Measurements from ENCODE around the gene ACP4.
A peak's percentile ranks its signal among the peaks of the same experiment; 100 is the strongest.
"Not testable (repeated sequence)": the region's sequence is repeated elsewhere in the genome, so short reads cannot be mapped to it uniquely, and the experiment has no call there.

The ACP4 gene

DNA sequence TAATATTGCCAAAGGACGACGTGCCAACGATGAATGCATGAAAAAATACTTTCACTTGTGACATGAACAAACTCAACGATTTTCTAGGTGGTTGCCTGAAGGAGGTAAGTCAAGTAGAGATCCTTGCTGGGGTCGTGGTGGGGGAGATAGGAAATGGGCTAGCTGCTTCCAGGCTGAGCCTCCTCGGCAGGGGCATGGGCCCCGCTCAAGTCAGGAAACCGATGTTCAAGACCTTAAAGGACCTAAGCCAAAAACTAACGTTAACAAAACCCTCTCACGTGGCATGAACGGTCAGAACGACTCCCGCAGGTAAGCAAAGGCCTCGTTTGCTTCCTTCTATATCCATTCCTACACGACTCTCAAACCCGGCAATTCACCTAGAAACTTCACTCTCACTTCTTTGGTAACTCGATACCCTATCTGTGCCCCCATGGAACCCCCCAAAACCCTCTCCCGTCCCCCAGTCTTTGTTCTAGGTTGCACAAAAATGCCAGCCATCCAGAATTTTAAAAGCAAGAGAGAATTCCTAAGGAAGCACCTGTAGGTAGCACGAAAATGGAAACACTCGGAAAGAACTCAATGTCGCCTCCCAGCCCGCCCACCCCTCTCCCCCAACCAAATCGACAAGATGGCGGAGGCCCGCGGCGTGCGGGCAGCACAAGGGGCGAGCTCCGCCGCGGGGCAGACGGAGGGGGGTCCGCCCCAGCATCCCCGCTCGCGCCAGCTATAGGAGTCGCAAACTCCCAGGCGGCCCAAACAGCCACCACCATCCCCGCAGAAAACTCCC is 13.6 kb downstream of the ACP4 start:
- Histone ChIP-seq H3K27ac (peak overlapping the region; percentile 83 to 91), H3K4me3 (peak overlapping the region; percentile 77)
- TF ChIP-seq, protein P1, sequence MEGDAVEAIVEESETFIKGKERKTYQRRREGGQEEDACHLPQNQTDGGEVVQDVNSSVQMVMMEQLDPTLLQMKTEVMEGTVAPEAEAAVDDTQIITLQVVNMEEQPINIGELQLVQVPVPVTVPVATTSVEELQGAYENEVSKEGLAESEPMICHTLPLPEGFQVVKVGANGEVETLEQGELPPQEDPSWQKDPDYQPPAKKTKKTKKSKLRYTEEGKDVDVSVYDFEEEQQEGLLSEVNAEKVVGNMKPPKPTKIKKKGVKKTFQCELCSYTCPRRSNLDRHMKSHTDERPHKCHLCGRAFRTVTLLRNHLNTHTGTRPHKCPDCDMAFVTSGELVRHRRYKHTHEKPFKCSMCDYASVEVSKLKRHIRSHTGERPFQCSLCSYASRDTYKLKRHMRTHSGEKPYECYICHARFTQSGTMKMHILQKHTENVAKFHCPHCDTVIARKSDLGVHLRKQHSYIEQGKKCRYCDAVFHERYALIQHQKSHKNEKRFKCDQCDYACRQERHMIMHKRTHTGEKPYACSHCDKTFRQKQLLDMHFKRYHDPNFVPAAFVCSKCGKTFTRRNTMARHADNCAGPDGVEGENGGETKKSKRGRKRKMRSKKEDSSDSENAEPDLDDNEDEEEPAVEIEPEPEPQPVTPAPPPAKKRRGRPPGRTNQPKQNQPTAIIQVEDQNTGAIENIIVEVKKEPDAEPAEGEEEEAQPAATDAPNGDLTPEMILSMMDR (IDR thresholded peaks at IDR 0.05) = no peak
- no peak for DNase-seq (ENCODE audit: low spot score)

DNA sequence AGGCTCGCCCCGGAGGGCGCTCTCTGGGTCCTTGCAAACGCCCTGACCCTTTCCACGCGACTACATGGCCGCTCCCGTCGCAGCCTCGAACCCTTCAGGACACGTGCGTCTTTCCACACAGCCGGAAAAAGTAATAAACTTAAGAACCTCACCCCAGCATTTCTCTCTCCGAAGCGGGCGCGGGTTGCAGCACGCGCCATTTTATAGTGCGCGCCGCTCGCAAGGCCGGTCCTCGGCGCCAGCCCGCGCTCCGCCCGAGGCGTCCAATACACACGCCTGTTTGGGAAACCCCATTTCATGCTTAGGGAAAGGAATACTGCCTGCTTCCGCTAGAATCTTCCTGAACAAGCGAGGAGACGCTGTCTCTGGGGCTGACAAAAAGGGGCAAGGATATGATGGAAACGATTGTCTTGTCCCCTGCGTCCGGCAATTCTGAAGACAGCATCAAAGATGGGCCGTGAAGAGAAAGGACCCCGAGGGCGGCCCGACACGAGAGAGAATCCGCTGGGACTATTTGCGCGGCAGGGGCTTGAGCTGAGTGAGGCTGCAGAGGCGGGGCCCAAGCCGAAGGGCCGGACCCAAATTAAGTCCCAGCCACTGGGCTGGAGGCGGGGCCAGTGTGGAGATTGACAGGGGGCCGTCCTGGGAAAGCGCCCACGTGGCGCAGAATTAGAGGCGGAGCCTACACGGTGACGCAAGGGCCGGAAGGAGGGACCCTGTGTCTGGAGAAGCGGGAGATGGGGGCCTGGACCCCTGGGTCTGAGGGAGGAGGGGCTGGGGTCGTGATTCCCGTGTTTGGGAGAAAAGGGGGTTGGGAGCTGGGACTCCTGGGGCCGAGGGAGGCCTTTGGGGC is 14.4 kb downstream of the ACP4 start:
- TF ChIP-seq, protein P1 (IDR thresholded peaks at IDR 0.05) = no peak
- peak overlapping the region; percentile 77 for H3K4me3 ChIP-seq
- peak overlapping the region; percentile 83 to 91 for H3K27ac ChIP-seq
- peak; percentile 98 for DNase-seq (ENCODE audit: low spot score)

DNA sequence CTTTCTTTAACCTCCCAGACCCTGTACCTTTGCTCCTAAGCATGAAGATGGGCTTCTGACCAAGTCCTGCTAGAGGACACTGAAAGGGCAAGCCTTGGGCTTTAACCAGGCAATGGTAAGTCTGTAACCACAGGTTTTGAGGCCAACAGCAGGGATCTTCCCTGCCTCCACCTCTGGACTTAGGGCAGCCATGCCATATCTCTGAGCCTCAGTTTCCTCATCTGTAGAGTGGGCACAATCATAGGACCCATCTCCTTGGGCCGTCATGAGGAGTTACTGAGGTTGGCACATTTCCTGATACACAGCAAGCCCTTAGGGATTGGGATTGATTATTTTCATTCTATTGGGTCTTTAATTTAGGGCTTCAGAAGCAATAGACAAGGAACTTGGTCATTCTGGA is 18.6 kb downstream of the ACP4 start:
- H3K4me3 ChIP-seq = no peak overlapping the region
- H3K27ac ChIP-seq = no peak overlapping the region
- TF ChIP-seq, protein P1 (IDR thresholded peaks at IDR 0.05) = no peak
- no peak for DNase-seq (ENCODE audit: low spot score)

DNA sequence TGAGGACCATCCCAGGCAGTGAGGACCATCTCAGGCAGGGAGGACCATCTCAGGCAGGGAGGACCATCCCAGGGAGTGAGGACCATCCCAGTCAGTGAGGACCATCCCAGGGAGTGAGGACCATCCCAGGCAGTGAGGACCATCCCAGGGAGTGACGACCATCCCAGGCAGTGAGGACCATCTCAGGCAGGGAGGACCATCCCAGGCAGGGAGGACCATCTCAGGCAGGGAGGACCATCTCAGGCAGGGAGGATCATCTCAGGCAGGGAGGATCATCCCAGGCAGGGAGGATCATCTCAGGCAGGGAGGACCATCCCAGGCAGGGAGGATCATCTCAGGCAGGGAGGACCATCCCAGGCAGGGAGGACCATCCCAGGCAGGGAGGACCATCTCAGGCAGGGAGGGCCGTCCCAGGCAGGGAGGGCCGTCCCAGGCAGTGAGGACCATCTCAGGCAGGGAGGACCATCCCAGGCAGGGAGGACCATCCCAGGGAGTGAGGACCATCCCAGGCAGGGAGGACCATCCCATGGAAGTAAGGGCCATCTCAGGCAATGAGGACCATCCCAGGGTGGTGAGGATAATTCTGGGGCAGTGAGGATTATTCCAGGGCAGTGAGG is 21.5 kb downstream of the ACP4 start:
- H3K4me3 ChIP-seq; DNase-seq (ENCODE audit: low spot score); H3K27ac ChIP-seq: not testable (repeated sequence)

DNA sequence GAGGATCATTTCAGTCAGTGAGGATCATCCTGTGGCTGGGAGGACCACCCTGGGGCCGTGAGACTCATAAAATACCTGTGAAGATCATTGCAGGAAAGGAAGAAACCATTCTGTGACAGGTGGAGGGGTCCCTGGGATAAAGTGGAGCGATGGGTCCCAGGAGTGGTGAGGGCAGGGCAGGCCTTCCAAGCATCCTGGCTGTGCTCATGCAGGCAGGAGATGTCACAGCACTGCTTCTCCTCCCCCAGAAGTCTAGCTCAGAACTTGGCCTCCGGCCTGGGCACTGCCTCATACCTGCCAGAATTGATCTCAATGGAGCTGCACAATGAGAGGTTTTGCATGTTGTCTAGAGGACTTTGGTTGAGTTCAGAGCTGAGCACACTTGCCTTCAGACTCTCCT is 22.3 kb downstream of the ACP4 start:
- TF ChIP-seq, protein P1 (IDR thresholded peaks at IDR 0.05) = no peak

DNA sequence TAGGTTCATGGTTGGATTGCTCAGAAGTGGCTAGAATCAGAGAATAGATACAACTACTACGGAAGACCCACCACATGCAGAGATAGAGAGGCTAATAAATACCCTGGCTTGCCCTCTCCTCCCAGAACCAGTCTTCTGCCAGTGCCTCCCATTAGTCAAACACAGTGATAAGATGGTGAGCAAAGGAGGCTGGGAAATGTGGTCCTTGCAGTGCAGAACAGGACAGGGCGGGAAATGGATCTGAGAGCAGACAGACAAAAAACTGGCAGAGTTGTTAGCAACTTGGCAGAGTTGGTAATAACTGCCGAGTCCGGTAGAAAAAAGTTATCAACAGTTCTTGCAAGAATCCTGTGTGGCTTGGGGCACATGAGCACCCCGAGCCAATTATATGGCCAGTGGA is 24.7 kb downstream of the ACP4 start:
- Histone ChIP-seq H3K4me3 (no peak overlapping the region), H3K27ac (no peak overlapping the region)
- DNase-seq (ENCODE audit: low spot score) = no peak
- TF ChIP-seq, protein P1 (IDR thresholded peaks at IDR 0.05) = no peak

More for the DNA sequence above, 22.3 kb downstream of the ACP4 start:
- Histone ChIP-seq H3K4me3 (no peak overlapping the region), H3K27ac (no peak overlapping the region)
- DNase-seq (ENCODE audit: low spot score) = no peak

DNA sequence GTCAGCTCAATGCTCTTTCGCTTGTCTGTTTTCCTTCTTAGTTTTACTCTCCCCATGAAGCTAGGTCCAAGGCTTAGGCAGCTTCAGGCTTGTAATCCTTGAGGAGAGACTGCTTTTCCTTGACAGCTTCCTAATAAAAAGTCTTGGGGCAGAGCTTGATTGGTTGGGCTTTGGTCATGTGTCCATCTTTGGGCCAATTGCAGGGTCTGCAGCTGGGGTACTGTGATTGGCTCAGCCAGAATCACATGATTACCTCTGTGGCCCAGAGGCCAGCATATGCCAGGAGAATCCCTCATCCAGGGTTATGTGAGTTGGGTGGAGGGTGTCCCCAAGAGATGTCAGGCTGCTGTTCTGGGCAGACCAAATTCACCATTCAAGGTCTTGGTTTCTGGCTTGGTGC is 25.2 kb downstream of the ACP4 start:
- TF ChIP-seq, protein P1 (IDR thresholded peaks at IDR 0.05) = no peak
- no peak for DNase-seq (ENCODE audit: low spot score)
- Histone ChIP-seq H3K4me3 (no peak overlapping the region), H3K27ac (no peak overlapping the region)

All from coronary artery (tissue), 2 donors.